ENCODE measurements around the gene NBEAL2.
"Not testable (repeated sequence)": the region's sequence is repeated elsewhere in the genome, so short reads cannot be mapped to it uniquely, and the experiment has no call there.

NBEAL2 gene

DNA sequence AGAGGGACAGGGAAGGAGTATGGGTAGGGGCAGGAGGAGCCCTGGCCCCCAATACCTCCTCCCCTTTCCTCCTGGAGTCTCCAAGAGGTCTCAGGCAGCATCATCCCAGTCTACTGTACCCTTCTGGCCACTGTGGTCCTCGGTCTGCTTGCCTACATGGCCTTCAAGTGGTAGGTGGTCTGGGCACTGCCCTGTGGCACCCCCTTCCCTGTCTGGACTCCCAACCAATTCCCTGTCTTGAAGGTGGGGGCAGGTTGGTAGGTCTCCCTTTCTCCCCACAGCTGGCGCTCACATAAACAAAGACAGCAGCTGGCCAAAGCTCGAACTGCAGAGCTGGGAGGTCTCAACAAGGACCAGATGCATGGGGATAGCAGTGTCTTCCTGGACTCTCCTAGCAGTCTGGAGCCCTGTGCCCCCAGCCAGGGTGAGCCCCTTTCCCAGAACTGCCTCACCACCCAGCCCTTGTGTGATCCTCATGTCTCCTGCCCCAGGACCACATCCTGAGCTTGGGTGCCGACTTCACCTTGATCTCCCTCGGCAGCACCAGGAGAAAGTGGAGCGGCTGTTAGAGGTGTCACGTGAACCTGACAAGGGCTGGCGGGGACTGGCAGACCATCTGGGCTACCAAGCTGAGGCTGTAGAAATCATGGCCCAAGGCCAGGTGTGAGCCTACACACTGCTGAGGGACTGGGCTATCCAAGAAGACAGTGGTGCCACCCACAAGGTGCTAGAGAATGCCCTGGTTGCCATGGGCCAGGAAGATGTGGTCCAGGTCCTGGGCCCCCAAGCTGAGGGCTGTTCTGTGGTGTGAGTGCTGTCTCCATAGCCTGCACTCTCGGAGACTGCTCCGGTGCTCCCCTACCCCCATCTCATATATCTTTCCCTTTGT is 33.1 kb downstream of the NBEAL2 start:
- no peak for DNase-seq (ENCODE audit: low read depth)

DNA sequence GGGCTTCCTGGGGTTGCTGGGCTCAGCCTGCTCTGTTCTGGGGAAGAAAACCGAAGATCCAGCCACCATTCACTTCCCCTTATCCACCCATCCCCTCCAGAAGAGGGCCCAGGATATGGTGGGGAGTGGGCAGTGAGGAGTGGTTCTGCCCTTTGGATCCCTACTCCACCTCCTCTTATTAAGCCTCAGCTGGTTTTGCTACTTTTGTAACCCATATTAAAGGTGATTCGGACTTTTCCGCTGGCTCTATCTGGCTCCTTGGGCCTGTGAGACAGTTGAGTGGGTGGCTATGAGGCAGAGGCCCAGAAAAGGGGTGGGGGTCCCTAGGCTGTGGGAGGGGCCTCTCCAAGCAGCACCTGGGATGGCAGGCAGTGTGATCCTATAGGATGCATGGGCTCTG is 33.8 kb downstream of the NBEAL2 start:
- no peak for DNase-seq (ENCODE audit: low read depth)

DNA sequence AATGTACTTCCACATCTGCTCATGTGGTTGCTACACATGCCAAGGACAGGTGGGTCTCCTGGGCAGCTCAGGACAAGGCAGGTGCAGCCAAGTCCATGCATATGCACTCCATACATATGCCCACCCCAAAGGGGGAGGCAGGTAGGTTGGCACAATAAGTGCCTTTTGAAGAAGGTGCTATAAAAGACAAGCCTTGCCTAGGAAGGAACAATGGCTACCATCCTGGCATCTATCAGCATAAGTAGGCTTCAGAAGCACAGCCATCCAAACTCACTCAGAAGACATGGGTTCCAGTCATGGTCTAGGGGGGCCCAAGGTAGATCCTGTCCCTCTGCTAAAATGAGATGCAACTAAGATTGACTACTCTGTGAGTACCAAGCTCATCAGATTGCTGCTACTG is 34.6 kb downstream of the NBEAL2 start:
- no peak for DNase-seq (ENCODE audit: low read depth)

GRCh38 chr3:47015151-47015550 is 35.7 kb downstream of the NBEAL2 start:
- no peak for DNase-seq (ENCODE audit: low read depth)

GRCh38 chr3:47016086-47016933 is 36.8 kb downstream of the NBEAL2 start:
- DNase-seq (ENCODE audit: low read depth) = no peak

- DNase-seq (ENCODE audit: low read depth) = peak; percentile 53
These were observed 37.5 kb downstream of the NBEAL2 start for GRCh38 chr3:47016934-47017435.

GRCh38 chr3:47017504-47018268 is 38.2 kb downstream of the NBEAL2 start:
- DNase-seq (ENCODE audit: low read depth) = no peak

DNA sequence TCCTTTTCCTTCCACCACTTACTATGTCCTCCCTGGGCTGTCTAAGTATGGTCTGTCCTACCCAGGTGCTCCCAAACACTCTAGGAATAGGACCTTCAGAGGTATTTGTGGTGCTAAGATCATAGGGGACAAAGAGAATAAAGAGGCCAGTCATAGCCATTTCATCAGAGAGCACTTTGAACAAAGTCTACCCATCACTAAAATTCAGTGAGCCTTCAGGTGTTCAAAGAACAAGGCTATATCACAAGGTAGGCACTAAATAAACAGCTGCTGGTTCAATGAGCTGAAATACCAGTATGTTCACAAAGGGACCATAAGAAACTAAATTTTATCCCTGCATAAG is 38.8 kb downstream of the NBEAL2 start:
- DNase-seq (ENCODE audit: low read depth) = no peak

- DNase-seq (ENCODE audit: low read depth) = no peak
These were observed 39.7 kb downstream of the NBEAL2 start for GRCh38 chr3:47019201-47019600.

GRCh38 chr3:47020311-47020710 is 40.8 kb downstream of the NBEAL2 start:
- DNase-seq (ENCODE audit: low read depth) = no peak

DNA sequence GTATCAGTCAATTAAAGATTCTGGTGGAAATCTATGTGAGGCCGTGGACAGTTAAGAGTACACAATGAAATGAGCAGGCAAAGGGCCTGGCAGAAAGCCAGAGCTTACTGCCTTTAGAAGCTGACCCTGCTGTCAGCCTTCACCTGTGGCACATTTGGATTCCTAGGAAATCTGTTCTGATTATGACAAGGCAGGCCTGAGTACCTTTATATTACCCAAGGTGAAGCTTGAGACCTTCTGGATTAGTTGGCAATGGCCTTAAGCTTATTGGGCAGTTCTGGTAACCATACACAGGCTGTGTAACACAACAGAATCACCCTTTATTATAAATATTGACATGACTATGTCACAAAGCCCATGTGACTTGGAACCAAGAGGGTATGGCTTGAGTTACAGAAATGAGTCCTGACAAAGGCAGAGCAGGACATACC is 43.2 kb downstream of the NBEAL2 start:
- DNase-seq (ENCODE audit: low read depth) = no peak

GRCh38 chr3:47024932-47025331 is 45.5 kb downstream of the NBEAL2 start:
- peak; percentile 28 for DNase-seq (ENCODE audit: low read depth)

- not testable (repeated sequence) for DNase-seq (ENCODE audit: low read depth)
These were observed 47.0 kb downstream of the NBEAL2 start for GRCh38 chr3:47026432-47026831.

DNA sequence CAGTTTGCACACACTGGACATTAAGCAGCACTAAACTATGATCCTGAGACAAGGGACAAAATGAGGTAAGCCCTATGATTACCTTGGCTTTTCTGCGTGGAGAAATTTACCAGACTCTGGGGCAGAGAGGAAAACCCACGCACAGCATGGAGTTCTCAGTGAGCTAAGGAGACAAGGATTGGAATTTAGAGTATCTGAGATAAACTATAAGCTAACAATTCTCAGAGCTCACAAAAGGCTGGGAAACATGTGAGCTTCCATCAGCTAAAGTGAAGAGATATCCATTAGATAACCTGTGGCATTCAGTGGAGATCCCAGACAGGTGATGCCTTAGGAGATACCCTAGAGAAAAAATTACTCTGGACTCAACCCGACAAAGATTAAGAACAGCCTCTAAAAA is 48.7 kb downstream of the NBEAL2 start:
- DNase-seq (ENCODE audit: low read depth) = no peak

GRCh38 chr3:47028667-47029066 is 49.2 kb downstream of the NBEAL2 start:
- no peak for DNase-seq (ENCODE audit: low read depth)

DNA sequence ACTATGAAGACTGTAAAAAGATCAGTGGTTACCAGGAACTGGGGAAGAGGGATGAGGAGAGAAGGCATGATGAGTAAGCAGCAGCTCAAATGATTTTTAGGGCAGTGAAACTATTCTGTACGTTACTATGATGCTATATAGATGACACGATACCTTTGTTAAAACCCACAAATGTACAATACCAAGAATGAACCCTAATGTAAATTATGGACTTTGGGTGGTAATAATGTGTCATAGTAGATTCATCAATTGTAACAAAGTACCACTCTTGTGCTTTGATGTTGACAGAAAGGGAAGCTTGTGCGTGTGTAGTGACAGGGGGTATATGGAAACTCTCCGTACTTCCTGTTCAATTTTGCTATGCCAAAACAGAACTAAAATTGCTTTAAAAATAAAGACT is 51.6 kb downstream of the NBEAL2 start:
- not testable (repeated sequence) for DNase-seq (ENCODE audit: low read depth)

DNA sequence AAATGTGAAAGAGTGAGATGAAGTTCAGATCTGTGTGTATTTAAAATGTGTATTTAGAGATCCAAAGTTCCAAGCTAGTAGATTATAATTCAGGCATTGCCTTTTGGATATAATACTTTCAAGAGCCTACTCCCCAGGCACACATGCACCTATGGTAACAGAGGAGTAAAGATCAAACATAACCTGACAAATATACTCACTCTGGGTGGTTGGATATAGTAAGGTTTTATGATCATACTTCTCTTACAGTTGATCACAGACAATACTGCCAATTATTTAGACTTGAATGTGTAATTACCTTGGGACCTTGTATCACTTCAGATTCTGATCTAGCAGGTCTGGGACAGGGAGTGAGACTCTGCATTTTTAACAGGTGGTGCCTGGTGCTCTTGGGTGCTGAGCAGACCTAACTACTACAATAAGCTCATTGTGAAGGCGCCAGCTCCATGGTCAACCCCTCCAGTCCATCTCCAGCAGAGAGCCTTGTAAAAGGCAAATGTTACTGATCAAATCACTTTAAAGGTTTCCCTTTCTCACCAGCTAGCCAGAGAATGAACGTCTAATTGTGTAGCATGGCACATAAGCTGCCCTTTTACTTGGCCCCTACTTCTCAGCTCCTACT is 55.5 kb downstream of the NBEAL2 start:
- no peak for DNase-seq (ENCODE audit: low read depth)

DNA sequence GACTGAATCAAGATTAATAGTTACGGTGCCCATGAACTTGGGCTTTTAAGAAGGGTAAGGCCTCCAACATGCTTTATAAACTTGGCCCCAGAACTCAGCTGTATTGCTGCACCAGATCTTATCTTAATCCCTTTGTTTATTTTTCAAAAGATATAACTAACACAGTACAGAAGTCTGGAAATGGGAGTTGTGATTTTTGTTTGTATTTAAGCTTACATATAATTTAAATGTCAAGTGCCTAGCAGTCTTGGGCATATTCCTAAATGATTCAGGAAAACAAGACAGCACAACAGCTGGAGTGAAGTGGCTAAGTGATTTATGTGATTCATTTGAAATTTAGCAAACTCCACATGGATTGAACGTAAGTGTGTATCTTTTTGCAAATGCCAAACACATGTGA is 56.2 kb downstream of the NBEAL2 start:
- DNase-seq (ENCODE audit: low read depth) = no peak

DNA sequence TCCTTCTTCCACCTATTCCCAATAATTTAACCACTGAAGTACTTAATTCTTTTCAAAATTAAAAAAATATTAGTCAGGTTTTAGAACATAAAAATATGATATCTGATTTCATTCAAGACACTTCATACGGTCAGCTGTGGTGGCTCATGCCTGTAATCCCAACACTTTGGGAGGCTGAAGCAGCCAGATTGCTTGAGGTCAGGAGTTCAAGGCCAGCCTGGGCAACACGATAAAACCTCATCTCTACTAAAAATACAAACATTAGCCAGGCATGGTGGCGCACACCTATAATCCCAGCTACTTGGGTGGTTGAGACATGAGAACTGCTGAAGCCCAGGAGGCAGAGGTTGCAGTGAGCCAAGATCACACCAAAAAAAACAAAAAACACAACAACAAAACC is 56.7 kb downstream of the NBEAL2 start:
- no peak for DNase-seq (ENCODE audit: low read depth)

- DNase-seq (ENCODE audit: low read depth) = not testable (repeated sequence)
These were observed 57.8 kb downstream of the NBEAL2 start for GRCh38 chr3:47037302-47037701.

DNA sequence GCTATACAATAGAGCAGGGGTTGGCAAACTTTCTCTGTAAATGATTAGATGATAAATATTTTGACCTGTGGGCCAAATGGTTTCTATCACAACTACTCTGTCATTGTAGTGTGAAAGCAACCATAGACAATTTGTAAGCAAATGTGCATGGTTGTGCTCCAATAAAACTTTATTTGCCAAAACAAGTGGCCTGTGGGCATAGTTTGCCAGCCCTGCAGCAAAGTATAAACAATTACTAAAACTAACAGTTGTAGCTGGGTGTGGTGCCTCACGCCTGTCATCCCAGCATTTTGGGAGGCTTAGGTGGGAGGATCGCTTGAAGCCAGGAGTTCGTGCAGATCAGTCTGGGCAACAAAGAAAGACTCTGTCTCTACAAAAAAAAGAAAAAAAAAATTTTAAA is 61.6 kb downstream of the NBEAL2 start:
- DNase-seq (ENCODE audit: low read depth) = no peak

Data from stromal cell of bone marrow (primary cell).